ENCODE data around the gene CARD19.

The CARD19 gene

DNA sequence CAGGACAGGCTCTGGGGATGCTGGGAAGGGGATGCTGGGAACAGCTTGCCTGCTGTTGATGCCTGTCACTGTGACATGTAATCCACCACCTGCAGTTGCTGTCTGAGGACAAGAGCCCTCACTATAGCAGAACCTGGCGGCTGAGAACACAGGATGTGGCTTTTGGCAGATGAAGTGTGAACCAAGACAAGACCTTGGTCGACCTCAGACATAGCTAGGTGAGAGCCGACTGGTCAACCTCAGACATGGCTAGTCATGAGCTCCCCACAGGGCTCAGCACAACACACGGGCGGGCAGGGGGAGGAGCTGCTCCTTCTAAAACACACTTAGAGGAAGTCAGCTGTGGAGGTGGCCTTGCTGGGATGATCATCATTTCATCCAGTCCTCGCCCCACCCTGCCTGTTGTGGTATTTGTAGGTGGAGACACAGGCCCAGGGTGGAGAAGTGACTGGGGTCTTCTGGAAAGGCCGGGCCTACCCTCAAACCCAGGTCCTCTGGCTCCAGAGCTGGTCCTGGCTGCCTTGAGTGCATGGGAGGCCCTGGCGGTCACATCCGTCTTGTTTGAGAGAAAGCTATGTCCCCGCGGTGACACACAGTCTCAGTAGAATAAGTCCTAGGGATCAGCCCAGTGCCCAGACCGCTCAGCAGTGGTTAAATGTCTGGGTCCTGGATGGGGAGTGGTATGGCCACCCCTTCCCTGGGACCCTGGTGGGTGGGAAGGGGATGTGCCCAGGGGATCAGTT, 31.5 kb upstream of the CARD19 start:
- DNase-seq, result peak; percentile 16

GRCh38 chr9:93065135-93065720, 30.8 kb upstream of the CARD19 start:
- no peak for DNase-seq

- no peak for DNase-seq
Measured at GRCh38 chr9:93066978-93067603, 28.9 kb upstream of the CARD19 start.

- no peak for DNase-seq
Measured at GRCh38 chr9:93068956-93069355, 27.1 kb upstream of the CARD19 start.

DNA sequence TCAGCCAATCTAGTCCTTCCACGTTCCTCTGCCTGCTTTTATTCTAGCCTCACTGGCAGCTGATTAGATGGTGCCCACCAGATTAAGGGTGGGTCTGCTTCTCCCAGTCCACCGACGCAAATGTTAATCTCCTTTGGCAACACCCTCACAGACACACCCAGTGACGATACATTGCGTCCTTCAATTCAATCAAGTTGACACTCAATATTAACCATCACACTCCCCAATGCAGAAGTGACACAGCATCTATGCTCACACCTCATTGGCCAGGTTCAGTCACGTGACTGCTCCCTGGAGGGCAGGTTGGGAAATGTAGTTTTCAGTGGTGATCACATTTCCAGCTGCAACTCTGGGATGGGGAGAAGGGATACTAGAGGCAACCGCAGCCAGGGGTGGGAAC, 24.6 kb upstream of the CARD19 start:
- DNase-seq, result peak; percentile 35

- DNase-seq, result peak; percentile 27
Measured at GRCh38 chr9:93072383-93072795, 23.6 kb upstream of the CARD19 start.

GRCh38 chr9:93076101-93076791, 19.8 kb upstream of the CARD19 start:
- no peak for DNase-seq

DNA sequence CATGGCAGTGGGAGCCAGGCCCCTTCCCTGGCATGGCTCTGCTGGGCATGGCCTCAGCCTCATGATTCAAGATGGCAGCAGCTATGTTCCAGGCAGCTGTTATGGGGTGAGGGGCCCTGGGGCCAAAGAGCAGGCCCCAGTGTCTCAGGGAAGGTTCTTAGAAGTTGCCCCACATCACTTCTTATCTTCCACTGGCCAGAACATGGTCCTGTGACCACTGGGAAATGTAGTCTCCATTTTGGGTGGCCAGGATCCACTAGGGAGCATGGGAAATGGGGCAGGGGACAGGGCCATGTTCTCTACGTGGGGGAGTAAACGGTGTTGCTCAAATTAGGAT, 19.3 kb upstream of the CARD19 start:
- DNase-seq, result no peak

- DNase-seq, result no peak
Measured at GRCh38 chr9:93077367-93077766, 18.6 kb upstream of the CARD19 start.

- no peak for DNase-seq
Measured at GRCh38 chr9:93077811-93078210, 18.2 kb upstream of the CARD19 start.

GRCh38 chr9:93079371-93079770, 16.6 kb upstream of the CARD19 start:
- DNase-seq, result no peak

- DNase-seq, result no peak
Measured at GRCh38 chr9:93080406-93080805, 15.6 kb upstream of the CARD19 start.

DNA sequence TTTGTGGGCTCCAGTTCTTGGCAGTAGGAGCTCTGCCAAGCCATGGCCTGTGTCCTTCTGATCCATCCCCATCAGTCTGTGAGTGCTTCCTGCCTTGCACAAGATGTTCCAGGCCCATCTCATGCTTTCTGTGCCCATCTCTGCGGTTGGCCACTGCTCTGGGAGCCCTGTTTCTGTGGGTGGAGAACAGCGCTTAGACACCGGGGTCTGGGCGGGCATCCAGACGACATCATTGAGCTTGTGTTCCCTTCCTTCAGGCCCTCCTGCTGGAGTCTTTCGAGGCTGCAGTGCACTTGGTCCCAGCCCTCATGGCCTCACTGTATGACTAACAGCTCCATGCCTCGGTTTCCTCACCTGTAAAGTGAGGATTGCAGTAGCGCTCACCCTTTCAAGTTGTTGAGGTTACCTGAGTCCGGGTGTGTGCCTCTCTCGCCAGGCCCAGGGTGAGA, 14.9 kb upstream of the CARD19 start:
- no peak for DNase-seq

- DNase-seq, result no peak
Measured at GRCh38 chr9:93081931-93082330, 14.1 kb upstream of the CARD19 start.

DNA sequence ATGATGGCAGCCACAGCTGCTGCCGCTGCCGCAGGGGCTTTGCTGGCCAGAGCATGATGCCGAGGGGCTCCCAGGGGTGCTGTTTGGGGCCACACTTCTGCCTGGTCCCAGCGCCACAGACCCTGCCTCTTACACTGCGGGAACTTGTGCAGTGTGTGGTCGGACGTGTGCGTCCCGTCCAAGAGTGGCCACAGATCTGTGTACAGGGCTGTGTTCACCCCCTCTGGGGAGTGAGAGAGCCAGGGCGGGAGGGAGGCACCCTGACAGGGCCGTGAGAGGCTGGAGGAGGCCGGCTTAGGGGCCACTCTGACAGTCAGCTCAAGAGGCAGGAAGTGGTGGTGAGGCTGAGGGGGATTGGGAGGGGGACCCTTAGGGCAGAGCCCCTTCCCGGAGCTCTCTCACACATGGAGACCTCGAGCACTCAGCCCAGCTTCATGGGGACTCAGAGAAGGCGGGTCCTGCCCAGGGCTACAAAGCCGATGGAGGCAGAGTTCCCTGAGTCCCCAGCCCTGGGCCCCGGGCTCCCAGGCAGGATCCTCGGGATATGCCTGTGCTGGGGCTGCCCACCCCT, 13.1 kb upstream of the CARD19 start:
- no peak for DNase-seq

- DNase-seq, result no peak
Measured at GRCh38 chr9:93083592-93084470, 12.2 kb upstream of the CARD19 start.

- no peak for DNase-seq
Measured at GRCh38 chr9:93084471-93084881, 11.5 kb upstream of the CARD19 start.

- no peak for DNase-seq
Measured at GRCh38 chr9:93085676-93086075, 10.3 kb upstream of the CARD19 start.

DNA sequence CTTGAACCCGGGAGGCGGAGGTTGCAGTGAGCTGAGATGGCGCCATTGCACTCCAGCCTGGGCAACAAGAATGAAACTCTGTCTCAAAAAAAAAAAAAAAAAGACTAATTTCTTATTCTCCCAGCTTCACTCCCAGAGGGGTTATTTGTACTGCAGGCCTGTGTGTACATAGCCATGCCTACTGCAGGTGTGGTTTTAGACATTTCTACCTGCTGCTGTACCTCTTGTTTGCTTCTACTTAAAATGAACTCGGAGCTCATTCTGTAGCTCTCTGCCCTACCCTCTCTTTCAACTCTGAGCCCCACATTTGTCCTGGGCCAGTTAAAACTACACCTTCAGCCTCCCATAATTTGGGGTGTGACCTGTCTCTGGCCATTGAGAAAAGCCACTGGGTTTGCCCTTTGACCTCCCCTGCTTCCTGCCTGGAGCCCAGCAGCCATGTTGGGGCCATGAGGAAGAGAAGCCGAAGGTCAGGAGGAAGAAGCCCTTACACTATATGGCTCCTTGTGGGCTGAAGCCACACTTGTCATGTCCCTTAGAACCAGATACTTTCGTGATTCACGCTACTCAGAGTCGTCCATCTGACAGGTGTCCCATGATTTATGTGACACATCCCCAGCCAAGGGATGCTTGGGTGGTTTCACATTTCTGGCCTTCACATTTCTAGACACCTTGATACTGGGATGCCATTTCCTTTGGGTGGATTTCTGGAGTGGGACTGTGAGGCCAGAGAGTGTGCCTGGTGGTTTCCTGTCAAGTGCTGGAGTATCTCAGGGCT, 9.4 kb upstream of the CARD19 start:
- DNase-seq, result no peak

- DNase-seq, result no peak
Measured at GRCh38 chr9:93087971-93088655, 7.9 kb upstream of the CARD19 start.

- DNase-seq, result no peak
Measured at GRCh38 chr9:93088656-93089015, 7.4 kb upstream of the CARD19 start.

Data from NCI-H2029 treated with DMSO at 0.1 percent for 48 hours (cell line).